GM18526 (cell line): ENCODE data around the gene BDKRB2.

Experiments used
- POLR2A ChIP-seq: IDR thresholded peaks from 3 replicates; pipeline ENCODE4 v1.6.1; 2011; ENCODE audit not compliant: insufficient read length; ENCODE audit errors: extremely low read depth

BDKRB2 gene

DNA sequence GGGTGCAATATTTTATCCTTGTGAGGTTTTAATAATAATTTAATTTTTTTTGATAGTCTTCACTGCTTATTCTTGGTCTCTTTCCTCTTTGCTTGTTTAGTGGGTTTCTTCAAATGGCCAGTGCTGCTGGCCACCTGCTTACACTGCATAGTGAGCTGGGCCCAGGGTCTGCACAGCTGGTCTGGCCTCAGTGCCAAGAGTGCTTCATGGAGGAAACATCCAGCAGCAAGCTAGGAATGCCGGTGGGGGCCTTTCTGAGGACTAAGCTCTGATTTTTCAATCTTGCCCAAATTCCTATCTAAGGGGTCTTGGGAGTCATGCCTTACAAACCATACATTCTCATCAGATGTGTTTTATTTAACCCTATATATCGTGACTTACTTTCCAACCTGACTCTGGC, 13.3 kb upstream of the BDKRB2 start:
- TF ChIP-seq POLR2A: no peak

GRCh38 chr14:96191841-96192462, 12.7 kb upstream of the BDKRB2 start:
- TF ChIP-seq POLR2A: no peak

GRCh38 chr14:96192975-96193805, 11.4 kb upstream of the BDKRB2 start:
- TF ChIP-seq POLR2A: no peak

- TF ChIP-seq POLR2A: no peak
These were observed 10.4 kb upstream of the BDKRB2 start for GRCh38 chr14:96194262-96194656.

GRCh38 chr14:96194657-96195431, 9.8 kb upstream of the BDKRB2 start:
- TF ChIP-seq POLR2A: no peak

GRCh38 chr14:96195441-96196081, 9.1 kb upstream of the BDKRB2 start:
- no peak for TF ChIP-seq POLR2A

GRCh38 chr14:96197163-96197852, 7.3 kb upstream of the BDKRB2 start:
- TF ChIP-seq POLR2A: no peak

GRCh38 chr14:96197969-96198368, 6.7 kb upstream of the BDKRB2 start:
- no peak for TF ChIP-seq POLR2A

GRCh38 chr14:96198430-96199130, 6.1 kb upstream of the BDKRB2 start:
- no peak for TF ChIP-seq POLR2A

- no peak for TF ChIP-seq POLR2A
These were observed 3.5 kb upstream of the BDKRB2 start for GRCh38 chr14:96201157-96201556.

DNA sequence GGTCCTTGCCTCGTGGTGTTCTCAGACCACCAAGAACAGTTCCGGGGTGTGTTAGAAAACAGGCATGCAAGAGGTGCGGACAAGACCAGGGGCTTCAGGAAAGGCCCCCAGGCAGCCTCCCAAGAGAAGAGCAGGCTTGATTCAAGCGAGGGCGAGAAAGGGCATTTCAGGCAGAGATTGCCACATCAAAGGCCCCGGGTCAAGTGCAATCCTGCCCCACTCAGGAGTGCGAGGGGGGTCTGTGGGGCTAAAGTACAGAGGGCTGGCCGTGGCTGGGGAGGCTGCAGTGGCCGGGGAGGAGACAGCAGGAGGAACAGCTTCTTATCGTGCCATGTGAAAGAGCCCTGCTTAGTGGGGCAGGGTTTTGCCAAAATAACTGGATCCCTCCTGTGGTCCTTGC, 2.7 kb upstream of the BDKRB2 start:
- TF ChIP-seq POLR2A: no peak

DNA sequence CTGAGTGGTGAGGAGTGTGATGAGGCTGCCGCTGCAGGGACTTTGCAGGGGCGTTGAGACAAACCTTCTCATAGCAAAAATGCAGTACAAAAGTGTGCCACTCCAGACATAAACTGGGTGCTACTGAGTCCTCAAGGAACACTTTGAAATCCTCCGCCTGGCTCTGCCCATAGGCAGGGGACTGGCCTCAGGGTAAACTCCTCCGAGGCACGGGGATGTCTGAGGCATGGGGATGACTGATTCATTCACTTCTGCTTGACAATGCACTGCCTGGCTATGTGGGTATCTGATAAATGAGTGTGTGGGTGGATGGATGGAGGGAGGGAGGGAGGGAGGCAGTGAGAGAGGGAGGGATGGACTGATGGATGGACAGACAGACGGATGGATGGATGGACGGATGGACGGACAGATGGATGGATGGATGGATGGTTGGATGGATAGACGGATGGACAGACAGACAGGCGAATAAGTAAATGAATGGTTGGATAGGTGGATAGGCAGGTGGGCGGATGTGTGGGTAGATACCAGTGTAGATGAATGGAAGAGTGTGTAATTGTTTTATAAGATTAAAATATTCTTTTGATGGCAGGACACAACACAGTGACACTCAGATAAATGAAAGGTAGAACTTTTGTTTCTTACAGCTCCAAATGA, 2.1 kb upstream of the BDKRB2 start:
- no peak for TF ChIP-seq POLR2A

- no peak for TF ChIP-seq POLR2A
These were observed 1.5 kb upstream of the BDKRB2 start for GRCh38 chr14:96203116-96203515.

- no peak for TF ChIP-seq POLR2A
These were observed 1.0 kb upstream of the BDKRB2 start for GRCh38 chr14:96203635-96204034.
